ENCODE measurements around the gene SUCLG1. TPM values are rescaled to one million over a fixed set of nuclear protein-coding genes. Genes with fewer than 3 reads are reported as not detected.

Gene SUCLG1
- total and polyA plus RNA-seq, 2 of the 4 experiments (the other 2 are of a cell fraction): 50.5 to 52.7 TPM

- ChIA-PET CTCF (no interaction called here), POLR2A (ENCODE audit: unreplicated experiment) (interaction anchor here (0.5 kb wide), 1 partner anchor 31 kb away, joined by 8 read pairs; no protein-coding TSS in a partner anchor)
- Histone ChIP-seq H2BK20ac (ENCODE audit: low read depth, low read length) (no peak overlapping the region), H3K18ac (ENCODE audit: low read depth, low read length) (no peak overlapping the region), H2AFZ (replicated peaks; ENCODE audit: low read length, poor library complexity) (no peak overlapping the region), H3K27me3 (ENCODE audit: control insufficient read depth, insufficient read depth, low read length) (no peaks in the 10 kb centered on the region), H3K79me1 (ENCODE audit: low read depth in 1 of 2, low read length in 2 of 2) (peaks cover 37 to 61% of the 10 kb centered on the region in 2 experiments), H4K20me1 (ENCODE audit: insufficient read depth, low read length) (peaks cover 22% of the 10 kb centered on the region), H4K91ac (ENCODE audit: insufficient read depth, low read depth, low read length) (no peak overlapping the region), H2BK5ac (ENCODE audit: low read depth, low read length, poor library complexity, severe bottlenecking) (no peak overlapping the region), H3K56ac (ENCODE audit: extremely low read depth, insufficient read depth, low read length) (no peak overlapping the region), H2AK9ac (replicated peaks; ENCODE audit: low read depth, low read length, poor library complexity) (no peak overlapping the region), H2BK120ac (ENCODE audit: low read depth, low read length) (no peak overlapping the region), H3K4me1 (ENCODE audit: control insufficient read depth, insufficient read depth, low read length) (0 out of 2 replicates have a peak, but pooled peaks cover 3% of the 10 kb centered on the region), H3K9me1 (ENCODE audit: insufficient read depth, low read length) (peaks cover 12% of the 10 kb centered on the region), H2BK15ac (ENCODE audit: low read depth, low read length) (no peak overlapping the region), H3K9me3 (ENCODE audit: control insufficient read depth, insufficient read depth, low read length) (no peaks in the 10 kb centered on the region), H3K4me2 (ENCODE audit: low read depth, low read length) (no peak overlapping the region), H3K4me3 (ENCODE audit: insufficient read depth, low read depth, low read length) (no peak overlapping the region), H2AK5ac (ENCODE audit: low read depth, low read length) (no peak overlapping the region), H3K36me3 (ENCODE audit: control insufficient read depth, insufficient read depth, low read length) (peaks cover 4% of the 10 kb centered on the region; the same call in 1 of the 2 replicates), H3K9ac (ENCODE audit: low read depth, low read length) (no peak overlapping the region), H3K4ac (ENCODE audit: low read depth, low read length) (no peak overlapping the region), H3K27ac (ENCODE audit: insufficient read depth, low read length) (no peak overlapping the region), H4K8ac (ENCODE audit: low read depth in 2 of 2, low read length in 2 of 2) (no peak overlapping the region), H4K5ac (ENCODE audit: low read depth, low read length) (no peak overlapping the region), H3K23ac (ENCODE audit: low read depth, low read length) (no peak overlapping the region; the same call in 1 of the 2 replicates), H3K14ac (replicated peaks; ENCODE audit: low read depth, low read length) (no peak overlapping the region)
- ATAC-seq (ENCODE audit: low read depth) (no peak), DNase-seq (no peak)
- no TSS peak for BruUV-seq (replicated peaks)
- intact Hi-C loops (cut with micrococcal nuclease): no loop called here
- WGBS, 2 experiments (ENCODE audit: extremely low coverage in 2 of 2, insufficient read length in 1 of 2): no CpG with 5 or more reads among the region's 6 CpGs
- dilution Hi-C loops (cut with HindIII; ENCODE audit: low sequenced_read_pairs, unreplicated experiment): no loop called here
- no peak for TF ChIP-seq USF2 (IDR thresholded peaks at IDR 0.05; ENCODE audit: low read depth, low read length)
- no peak for TF ChIP-seq CHD1 (IDR thresholded peaks at IDR 0.05; ENCODE audit: low read depth, low read length)
- no peak for TF ChIP-seq BHLHE40 (IDR thresholded peaks at IDR 0.05; ENCODE audit: low read depth, low read length)
- TF ChIP-seq SMC3 (IDR thresholded peaks at IDR 0.05; ENCODE audit: low read depth, low read length): no peak
- no peak for TF ChIP-seq POLR2A (IDR thresholded peaks at IDR 0.05; ENCODE audit: low read depth, low read length)
- no peak for TF ChIP-seq RCOR1 (IDR thresholded peaks at IDR 0.05; ENCODE audit: insufficient replicate concordance, low read length)
- no peak for TF ChIP-seq MAFK (IDR thresholded peaks at IDR 0.05; ENCODE audit: low read depth, low read length)
- TF ChIP-seq MAZ (IDR thresholded peaks at IDR 0.05; ENCODE audit: borderline replicate concordance, low read depth, low read length): no peak
- in situ Hi-C loops (cut with MboI; ENCODE audit: low sequenced_read_pairs): no loop called here
Observed at GRCh38 chr2:84449711-84450110, 9.4 kb downstream of the SUCLG1 start.

Measured in IMR-90 (cell line).